ENCODE data around the gene SLC24A3. TPM values are rescaled to one million over a fixed set of nuclear protein-coding genes. Genes with fewer than 3 reads are reported as not detected.

Gene SLC24A3
- total RNA-seq, 6 donors from 2014 or later = 6.3 to 10.8 (median 9.3) TPM

GRCh38 chr20:19491241-19491640, 278.8 kb downstream of the SLC24A3 start:
- no peak overlapping the region for H3K27ac ChIP-seq
- DNase-seq (no peak), ATAC-seq (ENCODE audit: low FRiP score in 2 of 2) (no peak)
- no peaks in the 10 kb centered on the region for H3K4me1 ChIP-seq
- no peak overlapping the region for H3K4me3 ChIP-seq
- H3K9me3 ChIP-seq = no peaks in the 10 kb centered on the region
- TF ChIP-seq CTCF (IDR thresholded peaks at IDR 0.05) = no peak
- no peak for TF ChIP-seq EP300 (IDR thresholded peaks at IDR 0.05)
- TF ChIP-seq POLR2AphosphoS5 (IDR thresholded peaks at IDR 0.05) = no peak
- TF ChIP-seq POLR2A (IDR thresholded peaks at IDR 0.05) = no peak
- WGBS, 2 donors = 83 to 86% methylated on average over 4 of the region's 4 CpGs
- no peaks in the 10 kb centered on the region for H3K27me3 ChIP-seq
- H3K36me3 ChIP-seq = no peaks in the 10 kb centered on the region

- no peaks in the 10 kb centered on the region for H3K4me1 ChIP-seq
- DNase-seq = no peak
- no peak for ATAC-seq (ENCODE audit: low FRiP score in 2 of 2)
- no peak overlapping the region for H3K27ac ChIP-seq
- H3K4me3 ChIP-seq = no peak overlapping the region
- no peaks in the 10 kb centered on the region for H3K36me3 ChIP-seq
- H3K9me3 ChIP-seq = no peaks in the 10 kb centered on the region
- H3K27me3 ChIP-seq = no peaks in the 10 kb centered on the region
- 80 to 95% methylated on average over 3 of the region's 3 CpGs for WGBS, 2 donors
- TF ChIP-seq POLR2AphosphoS5 (IDR thresholded peaks at IDR 0.05) = no peak
- TF ChIP-seq POLR2A (IDR thresholded peaks at IDR 0.05) = no peak
- no peak for TF ChIP-seq CTCF (IDR thresholded peaks at IDR 0.05)
- TF ChIP-seq EP300 (IDR thresholded peaks at IDR 0.05) = no peak
Measured at GRCh38 chr20:19492116-19492515, 279.7 kb downstream of the SLC24A3 start.

- DNase-seq = no peak
- TF ChIP-seq CTCF (IDR thresholded peaks at IDR 0.05) (no peak), EP300 (IDR thresholded peaks at IDR 0.05) (no peak), POLR2A (IDR thresholded peaks at IDR 0.05) (no peak), POLR2AphosphoS5 (IDR thresholded peaks at IDR 0.05) (no peak)
- Histone ChIP-seq H3K4me1 (no peaks in the 10 kb centered on the region), H3K27me3 (no peaks in the 10 kb centered on the region), H3K36me3 (no peaks in the 10 kb centered on the region), H3K9me3 (no peaks in the 10 kb centered on the region), H3K27ac (no peak overlapping the region), H3K4me3 (no peak overlapping the region)
- ATAC-seq (ENCODE audit: low FRiP score in 2 of 2) = no peak
- 82 to 85% methylated on average over 6 of the region's 6 CpGs for WGBS, 2 donors
Measured at GRCh38 chr20:19492687-19493336, 280.4 kb downstream of the SLC24A3 start.

- Histone ChIP-seq H3K4me1 (no peaks in the 10 kb centered on the region), H3K27me3 (no peaks in the 10 kb centered on the region), H3K36me3 (no peaks in the 10 kb centered on the region), H3K4me3 (no peak overlapping the region), H3K9me3 (no peaks in the 10 kb centered on the region), H3K27ac (no peak overlapping the region)
- TF ChIP-seq CTCF (IDR thresholded peaks at IDR 0.05) = no peak
- no peak for TF ChIP-seq EP300 (IDR thresholded peaks at IDR 0.05)
- TF ChIP-seq POLR2A (IDR thresholded peaks at IDR 0.05) = no peak
- 65 to 74% methylated on average over 7 of the region's 7 CpGs for WGBS, 2 donors
- ATAC-seq (ENCODE audit: low FRiP score in 2 of 2) (no peak), DNase-seq (no peak)
Measured at GRCh38 chr20:19493794-19494495, 281.5 kb downstream of the SLC24A3 start.

Data from upper lobe of left lung (tissue), 6 donors.